GM15510 (cell line): Measurements from ENCODE around the gene CTTN.

Experiments
- POLR2A ChIP-seq: IDR thresholded peaks from 3 replicates; pipeline ENCODE4 v1.6.1; 2011; ENCODE audit warnings: borderline replicate concordance; ENCODE audit not compliant: insufficient read length; ENCODE audit errors: extremely low read depth

CTTN gene

GRCh38 chr11:70372076-70372475 is 26.3 kb upstream of the CTTN start:
- no peak for TF ChIP-seq POLR2A

DNA sequence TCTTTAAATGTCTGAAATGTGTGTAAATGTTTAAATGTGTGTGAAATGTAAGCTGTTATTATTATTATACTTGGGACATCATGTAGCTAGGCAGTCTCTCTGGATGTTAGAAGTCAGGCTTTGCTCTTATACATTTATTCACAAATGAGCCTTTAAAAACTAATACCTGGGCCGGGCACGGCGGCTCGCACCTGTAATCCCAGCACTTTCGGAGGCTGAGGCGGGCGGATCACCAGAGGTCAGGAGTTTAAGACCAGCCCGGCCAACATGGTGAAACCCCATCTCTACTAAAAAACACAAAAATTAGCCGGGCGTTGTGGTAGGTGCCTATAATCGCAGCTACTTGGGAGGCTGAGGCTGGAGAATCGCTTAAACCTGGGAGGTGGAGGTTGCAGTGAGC is 21.7 kb upstream of the CTTN start:
- TF ChIP-seq POLR2A, result no peak

- TF ChIP-seq POLR2A, result no peak
Observed at GRCh38 chr11:70377645-70378044, 20.7 kb upstream of the CTTN start.

GRCh38 chr11:70378506-70379134 is 19.7 kb upstream of the CTTN start:
- no peak for TF ChIP-seq POLR2A

GRCh38 chr11:70381350-70381749 is 17.0 kb upstream of the CTTN start:
- no peak for TF ChIP-seq POLR2A

- no peak for TF ChIP-seq POLR2A
Observed at GRCh38 chr11:70381872-70382861, 16.2 kb upstream of the CTTN start.

GRCh38 chr11:70383664-70384565 is 14.4 kb upstream of the CTTN start:
- no peak for TF ChIP-seq POLR2A

GRCh38 chr11:70384566-70385152 is 13.7 kb upstream of the CTTN start:
- no peak for TF ChIP-seq POLR2A

DNA sequence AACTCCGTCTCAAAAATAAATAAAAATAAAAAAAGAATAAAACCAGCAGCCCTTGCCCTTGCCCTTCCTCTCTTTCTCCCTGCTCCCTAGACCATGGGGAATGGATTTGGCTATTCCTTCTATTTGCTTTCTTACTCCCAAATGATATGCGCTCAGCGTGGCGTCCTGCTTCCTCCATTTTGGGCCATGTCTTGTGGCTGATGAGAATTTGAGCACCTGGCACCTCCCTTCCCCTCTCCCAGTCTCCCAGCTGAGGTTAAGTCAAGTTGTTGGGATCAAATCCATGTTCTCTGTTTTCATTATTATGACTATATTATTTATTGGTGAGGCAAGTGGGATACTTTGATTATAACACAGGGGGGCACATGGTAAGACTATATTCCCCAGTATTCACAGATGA is 10.8 kb upstream of the CTTN start:
- TF ChIP-seq POLR2A, result no peak

DNA sequence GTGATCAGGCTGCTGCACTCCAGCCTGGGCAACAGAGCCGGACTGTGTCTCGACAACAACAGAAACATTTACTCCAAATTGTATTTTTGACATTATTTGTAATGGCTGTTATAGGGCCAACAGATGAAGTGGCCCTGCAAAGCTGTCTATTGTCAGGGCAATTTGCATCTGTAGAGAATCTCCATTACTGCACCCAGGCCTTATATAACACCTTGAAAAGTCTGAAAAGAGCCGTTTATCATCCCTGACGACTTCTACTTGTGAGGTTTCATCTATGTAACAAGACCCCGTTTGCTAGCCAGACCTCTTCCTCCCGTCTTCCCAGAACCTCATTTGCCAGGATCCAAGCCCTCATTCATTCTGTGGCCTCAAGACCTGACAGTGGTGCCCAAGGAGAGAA is 9.1 kb upstream of the CTTN start:
- TF ChIP-seq POLR2A, result no peak

GRCh38 chr11:70394211-70394950 is 3.9 kb upstream of the CTTN start:
- no peak for TF ChIP-seq POLR2A

DNA sequence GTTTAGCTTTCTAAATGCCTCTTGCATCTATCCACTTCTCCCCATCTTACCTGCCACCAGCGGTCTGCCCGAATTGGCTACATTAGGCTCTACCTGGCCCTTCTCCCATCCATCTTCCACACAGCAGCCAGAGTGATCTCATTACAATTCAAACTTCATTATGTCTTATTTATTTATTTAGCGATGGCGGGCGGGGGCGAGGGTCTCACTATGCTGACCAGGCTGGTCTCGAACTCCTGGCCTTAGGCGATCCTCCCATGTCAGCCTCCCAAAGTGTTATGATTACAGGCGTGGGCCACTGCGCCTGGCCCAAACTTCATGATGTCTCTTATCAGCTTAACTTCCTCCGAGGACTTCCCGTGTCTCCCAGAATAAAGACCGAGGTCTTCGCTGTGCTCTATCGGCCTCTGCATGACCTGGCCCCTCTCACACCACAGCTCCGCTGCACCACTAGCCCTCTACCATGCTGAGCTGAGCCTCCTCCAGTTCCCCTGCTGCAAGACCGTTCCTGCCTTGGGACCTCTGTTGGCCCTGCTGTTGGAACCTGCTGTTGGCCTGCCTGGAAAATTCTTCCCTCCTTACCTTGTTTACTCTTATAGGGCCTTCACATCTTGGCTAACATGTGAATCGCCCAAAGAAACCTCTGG is 870 bp upstream of the CTTN start:
- TF ChIP-seq POLR2A, result no peak
